ENCODE measurements around the gene ITGAE. TPM values are rescaled to one million over a fixed set of nuclear protein-coding genes. Genes with fewer than 3 reads are reported as not detected.

The ITGAE gene
- total and polyA plus RNA-seq, 10 of the 15 experiments (the other 5 are each of a cell fraction or from before 2014, with no cell fraction given), result 13.1 to 161 (median 34.8) TPM

DNA sequence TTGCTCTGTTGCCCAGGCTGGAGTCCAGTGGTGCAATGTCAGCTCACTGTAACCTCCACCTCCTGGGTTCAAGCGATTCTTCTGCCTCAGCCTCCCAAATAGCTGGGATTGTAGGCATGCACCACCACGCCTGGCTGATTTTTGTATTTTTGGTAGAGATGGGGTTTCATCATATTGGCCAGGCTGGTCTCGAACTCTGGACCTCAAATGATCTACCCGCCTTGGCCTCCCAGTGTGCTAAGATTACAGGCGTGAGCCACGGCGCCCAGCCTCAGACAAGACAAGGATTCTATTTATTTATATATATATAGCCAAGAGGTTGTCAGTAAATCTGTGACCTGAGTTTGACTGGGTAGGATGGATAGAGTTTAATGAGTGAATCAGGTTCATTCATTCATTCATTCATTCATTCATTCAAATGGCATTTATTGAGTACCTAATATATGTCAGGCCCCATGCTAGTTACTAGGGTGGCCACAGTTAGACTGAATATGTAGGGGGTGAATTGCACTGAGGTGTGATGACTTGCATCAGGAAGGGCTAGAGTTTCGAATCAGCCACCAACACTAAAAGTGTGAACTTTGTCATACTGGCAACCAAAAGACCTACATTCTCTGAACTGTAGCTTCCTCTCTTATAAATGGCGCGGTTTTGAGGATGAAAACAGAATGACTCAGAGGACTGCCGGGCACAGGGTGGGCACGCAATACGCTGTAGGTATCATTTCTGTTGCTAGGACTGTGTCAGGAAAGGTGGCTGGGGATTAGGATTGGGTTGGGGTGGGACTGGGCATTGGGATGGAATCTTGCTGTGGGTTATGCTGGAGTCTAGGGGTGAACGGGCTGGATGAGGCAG, 37.8 kb downstream of the ITGAE start (continued):
- TF ChIP-seq, protein P1, sequence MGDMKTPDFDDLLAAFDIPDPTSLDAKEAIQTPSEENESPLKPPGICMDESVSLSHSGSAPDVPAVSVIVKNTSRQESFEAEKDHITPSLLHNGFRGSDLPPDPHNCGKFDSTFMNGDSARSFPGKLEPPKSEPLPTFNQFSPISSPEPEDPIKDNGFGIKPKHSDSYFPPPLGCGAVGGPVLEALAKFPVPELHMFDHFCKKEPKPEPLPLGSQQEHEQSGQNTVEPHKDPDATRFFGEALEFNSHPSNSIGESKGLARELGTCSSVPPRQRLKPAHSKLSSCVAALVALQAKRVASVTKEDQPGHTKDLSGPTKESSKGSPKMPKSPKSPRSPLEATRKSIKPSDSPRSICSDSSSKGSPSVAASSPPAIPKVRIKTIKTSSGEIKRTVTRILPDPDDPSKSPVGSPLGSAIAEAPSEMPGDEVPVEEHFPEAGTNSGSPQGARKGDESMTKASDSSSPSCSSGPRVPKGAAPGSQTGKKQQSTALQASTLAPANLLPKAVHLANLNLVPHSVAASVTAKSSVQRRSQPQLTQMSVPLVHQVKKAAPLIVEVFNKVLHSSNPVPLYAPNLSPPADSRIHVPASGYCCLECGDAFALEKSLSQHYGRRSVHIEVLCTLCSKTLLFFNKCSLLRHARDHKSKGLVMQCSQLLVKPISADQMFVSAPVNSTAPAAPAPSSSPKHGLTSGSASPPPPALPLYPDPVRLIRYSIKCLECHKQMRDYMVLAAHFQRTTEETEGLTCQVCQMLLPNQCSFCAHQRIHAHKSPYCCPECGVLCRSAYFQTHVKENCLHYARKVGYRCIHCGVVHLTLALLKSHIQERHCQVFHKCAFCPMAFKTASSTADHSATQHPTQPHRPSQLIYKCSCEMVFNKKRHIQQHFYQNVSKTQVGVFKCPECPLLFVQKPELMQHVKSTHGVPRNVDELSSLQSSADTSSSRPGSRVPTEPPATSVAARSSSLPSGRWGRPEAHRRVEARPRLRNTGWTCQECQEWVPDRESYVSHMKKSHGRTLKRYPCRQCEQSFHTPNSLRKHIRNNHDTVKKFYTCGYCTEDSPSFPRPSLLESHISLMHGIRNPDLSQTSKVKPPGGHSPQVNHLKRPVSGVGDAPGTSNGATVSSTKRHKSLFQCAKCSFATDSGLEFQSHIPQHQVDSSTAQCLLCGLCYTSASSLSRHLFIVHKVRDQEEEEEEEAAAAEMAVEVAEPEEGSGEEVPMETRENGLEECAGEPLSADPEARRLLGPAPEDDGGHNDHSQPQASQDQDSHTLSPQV (IDR thresholded peaks at IDR 0.05), result no peak
- TF ChIP-seq, protein P2, sequence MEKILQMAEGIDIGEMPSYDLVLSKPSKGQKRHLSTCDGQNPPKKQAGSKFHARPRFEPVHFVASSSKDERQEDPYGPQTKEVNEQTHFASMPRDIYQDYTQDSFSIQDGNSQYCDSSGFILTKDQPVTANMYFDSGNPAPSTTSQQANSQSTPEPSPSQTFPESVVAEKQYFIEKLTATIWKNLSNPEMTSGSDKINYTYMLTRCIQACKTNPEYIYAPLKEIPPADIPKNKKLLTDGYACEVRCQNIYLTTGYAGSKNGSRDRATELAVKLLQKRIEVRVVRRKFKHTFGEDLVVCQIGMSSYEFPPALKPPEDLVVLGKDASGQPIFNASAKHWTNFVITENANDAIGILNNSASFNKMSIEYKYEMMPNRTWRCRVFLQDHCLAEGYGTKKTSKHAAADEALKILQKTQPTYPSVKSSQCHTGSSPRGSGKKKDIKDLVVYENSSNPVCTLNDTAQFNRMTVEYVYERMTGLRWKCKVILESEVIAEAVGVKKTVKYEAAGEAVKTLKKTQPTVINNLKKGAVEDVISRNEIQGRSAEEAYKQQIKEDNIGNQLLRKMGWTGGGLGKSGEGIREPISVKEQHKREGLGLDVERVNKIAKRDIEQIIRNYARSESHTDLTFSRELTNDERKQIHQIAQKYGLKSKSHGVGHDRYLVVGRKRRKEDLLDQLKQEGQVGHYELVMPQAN (conservative IDR thresholded peaks at IDR 0.05), result no peak
- TF ChIP-seq JUND (IDR thresholded peaks at IDR 0.05; ENCODE audit: low read depth, low read length), result 0 out of 2 replicates have a peak, but pooled peaks have one; percentile 40
- peak; percentile 71 for TF ChIP-seq NR2F1 (conservative IDR thresholded peaks at IDR 0.05)
- no peak for TF ChIP-seq NR2C2 (IDR thresholded peaks at IDR 0.05; ENCODE audit: borderline replicate concordance, control insufficient read depth, insufficient read length, low read depth)
- TF ChIP-seq POLR2AphosphoS5 (IDR thresholded peaks at IDR 0.05; ENCODE audit: low read length), result no peak
- TF ChIP-seq, protein P3, sequence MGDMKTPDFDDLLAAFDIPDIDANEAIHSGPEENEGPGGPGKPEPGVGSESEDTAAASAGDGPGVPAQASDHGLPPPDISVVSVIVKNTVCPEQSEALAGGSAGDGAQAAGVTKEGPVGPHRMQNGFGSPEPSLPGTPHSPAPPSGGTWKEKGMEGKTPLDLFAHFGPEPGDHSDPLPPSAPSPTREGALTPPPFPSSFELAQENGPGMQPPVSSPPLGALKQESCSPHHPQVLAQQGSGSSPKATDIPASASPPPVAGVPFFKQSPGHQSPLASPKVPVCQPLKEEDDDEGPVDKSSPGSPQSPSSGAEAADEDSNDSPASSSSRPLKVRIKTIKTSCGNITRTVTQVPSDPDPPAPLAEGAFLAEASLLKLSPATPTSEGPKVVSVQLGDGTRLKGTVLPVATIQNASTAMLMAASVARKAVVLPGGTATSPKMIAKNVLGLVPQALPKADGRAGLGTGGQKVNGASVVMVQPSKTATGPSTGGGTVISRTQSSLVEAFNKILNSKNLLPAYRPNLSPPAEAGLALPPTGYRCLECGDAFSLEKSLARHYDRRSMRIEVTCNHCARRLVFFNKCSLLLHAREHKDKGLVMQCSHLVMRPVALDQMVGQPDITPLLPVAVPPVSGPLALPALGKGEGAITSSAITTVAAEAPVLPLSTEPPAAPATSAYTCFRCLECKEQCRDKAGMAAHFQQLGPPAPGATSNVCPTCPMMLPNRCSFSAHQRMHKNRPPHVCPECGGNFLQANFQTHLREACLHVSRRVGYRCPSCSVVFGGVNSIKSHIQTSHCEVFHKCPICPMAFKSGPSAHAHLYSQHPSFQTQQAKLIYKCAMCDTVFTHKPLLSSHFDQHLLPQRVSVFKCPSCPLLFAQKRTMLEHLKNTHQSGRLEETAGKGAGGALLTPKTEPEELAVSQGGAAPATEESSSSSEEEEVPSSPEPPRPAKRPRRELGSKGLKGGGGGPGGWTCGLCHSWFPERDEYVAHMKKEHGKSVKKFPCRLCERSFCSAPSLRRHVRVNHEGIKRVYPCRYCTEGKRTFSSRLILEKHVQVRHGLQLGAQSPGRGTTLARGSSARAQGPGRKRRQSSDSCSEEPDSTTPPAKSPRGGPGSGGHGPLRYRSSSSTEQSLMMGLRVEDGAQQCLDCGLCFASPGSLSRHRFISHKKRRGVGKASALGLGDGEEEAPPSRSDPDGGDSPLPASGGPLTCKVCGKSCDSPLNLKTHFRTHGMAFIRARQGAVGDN (IDR thresholded peaks at IDR 0.05), result peak; percentile 85
- peak; percentile 82 for TF ChIP-seq YY1 (IDR thresholded peaks at IDR 0.05; ENCODE audit: low read depth, low read length)
- TF ChIP-seq KLF5 (IDR thresholded peaks at IDR 0.05; ENCODE audit: partially characterized antibody), result no peak
- no peak for TF ChIP-seq MXI1 (IDR thresholded peaks at IDR 0.05; ENCODE audit: low read depth, low read length)
- peak; percentile 22; the same call in 1 of the 2 replicates for TF ChIP-seq CHD2 (IDR thresholded peaks at IDR 0.05; ENCODE audit: borderline replicate concordance, low read depth, low read length)
- TF ChIP-seq, protein P4, sequence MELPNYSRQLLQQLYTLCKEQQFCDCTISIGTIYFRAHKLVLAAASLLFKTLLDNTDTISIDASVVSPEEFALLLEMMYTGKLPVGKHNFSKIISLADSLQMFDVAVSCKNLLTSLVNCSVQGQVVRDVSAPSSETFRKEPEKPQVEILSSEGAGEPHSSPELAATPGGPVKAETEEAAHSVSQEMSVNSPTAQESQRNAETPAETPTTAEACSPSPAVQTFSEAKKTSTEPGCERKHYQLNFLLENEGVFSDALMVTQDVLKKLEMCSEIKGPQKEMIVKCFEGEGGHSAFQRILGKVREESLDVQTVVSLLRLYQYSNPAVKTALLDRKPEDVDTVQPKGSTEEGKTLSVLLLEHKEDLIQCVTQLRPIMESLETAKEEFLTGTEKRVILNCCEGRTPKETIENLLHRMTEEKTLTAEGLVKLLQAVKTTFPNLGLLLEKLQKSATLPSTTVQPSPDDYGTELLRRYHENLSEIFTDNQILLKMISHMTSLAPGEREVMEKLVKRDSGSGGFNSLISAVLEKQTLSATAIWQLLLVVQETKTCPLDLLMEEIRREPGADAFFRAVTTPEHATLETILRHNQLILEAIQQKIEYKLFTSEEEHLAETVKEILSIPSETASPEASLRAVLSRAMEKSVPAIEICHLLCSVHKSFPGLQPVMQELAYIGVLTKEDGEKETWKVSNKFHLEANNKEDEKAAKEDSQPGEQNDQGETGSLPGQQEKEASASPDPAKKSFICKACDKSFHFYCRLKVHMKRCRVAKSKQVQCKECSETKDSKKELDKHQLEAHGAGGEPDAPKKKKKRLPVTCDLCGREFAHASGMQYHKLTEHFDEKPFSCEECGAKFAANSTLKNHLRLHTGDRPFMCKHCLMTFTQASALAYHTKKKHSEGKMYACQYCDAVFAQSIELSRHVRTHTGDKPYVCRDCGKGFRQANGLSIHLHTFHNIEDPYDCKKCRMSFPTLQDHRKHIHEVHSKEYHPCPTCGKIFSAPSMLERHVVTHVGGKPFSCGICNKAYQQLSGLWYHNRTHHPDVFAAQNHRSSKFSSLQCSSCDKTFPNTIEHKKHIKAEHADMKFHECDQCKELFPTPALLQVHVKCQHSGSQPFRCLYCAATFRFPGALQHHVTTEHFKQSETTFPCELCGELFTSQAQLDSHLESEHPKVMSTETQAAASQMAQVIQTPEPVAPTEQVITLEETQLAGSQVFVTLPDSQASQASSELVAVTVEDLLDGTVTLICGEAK (IDR thresholded peaks at IDR 0.05; ENCODE audit: borderline replicate concordance), result no peak
- no peak for TF ChIP-seq SREBF1 (IDR thresholded peaks at IDR 0.05; ENCODE audit: low read length)

Measured in GM12878 (cell line).